OCI-LY1 (cell line): ENCODE results near the gene STK17B.

Experiments
- CTCF ChIP-seq: fragments of 200-600 bp; sonication (generic), shearing (Covaris generic); IDR thresholded peaks from 2 replicates; pipeline ENCODE4 v1.5.1; 2017; ENCODE audit warnings: mild to moderate bottlenecking, antibody characterized with exemption, low read length, moderate library complexity, mixed read lengths
- EZH2 ChIP-seq: fragments of 200-600 bp; sonication (generic), shearing (Covaris generic); IDR thresholded peaks from 2 replicates; pipeline ENCODE4 v1.8.0; 2017; ENCODE audit warnings: borderline replicate concordance, mixed run types, mild to moderate bottlenecking, antibody characterized with exemption, low read length, moderate library complexity, mixed read lengths

- no peak; the same call in 1 of the 2 replicates for TF ChIP-seq CTCF
- TF ChIP-seq EZH2: no peak
These were observed at the start of gene STK17B for GRCh38 chr2:196171248-196171871.
